ENCODE results near the gene MYH14. TPM values are rescaled to one million over a fixed set of nuclear protein-coding genes. Genes with fewer than 3 reads are reported as not detected.

The MYH14 gene
- polyA plus RNA-seq, 1 of the 3 experiments (the other 2 are of a cell fraction), result 0.02 TPM

GRCh38 chr19:50202386-50202785, 1.0 kb upstream of the MYH14 start:
- Histone ChIP-seq H3K4me1 (ENCODE audit: control insufficient read depth in 1 of 2, insufficient read depth in 2 of 2, low read depth in 1 of 2, low read length in 1 of 2) (no peaks in the 10 kb centered on the region), H3K4me2 (no peak overlapping the region), H3K9me3 (no peaks in the 10 kb centered on the region), H2AFZ (ENCODE audit: low read depth) (no peak overlapping the region), H3F3A (replicated peaks; ENCODE audit: insufficient read depth) (no peaks in the 10 kb centered on the region), H3K36me3 (replicated peaks in 1 of 2; ENCODE audit: control insufficient read depth in 1 of 2, insufficient read depth in 2 of 2, low read length in 1 of 2) (no peaks in the 10 kb centered on the region), H4K20me1 (ENCODE audit: insufficient read depth) (no peaks in the 10 kb centered on the region), H3K4me3 (ENCODE audit: low read depth in 2 of 2, low read length in 1 of 2) (no peak overlapping the region), H3K79me2 (ENCODE audit: insufficient read depth) (no peaks in the 10 kb centered on the region), H3K9me2 (no peaks in the 10 kb centered on the region), H3K27ac (ENCODE audit: low read depth in 2 of 2, low read length in 1 of 2) (no peak overlapping the region), H3K27me3 (ENCODE audit: insufficient read depth) (peaks cover 76% of the 10 kb centered on the region), H3K9ac (no peak overlapping the region)
- ChIA-PET POLR2A (no interaction called here), CTCF (no interaction called here)
- TF ChIP-seq JUND (IDR thresholded peaks at IDR 0.05), result no peak
- TF ChIP-seq TEAD4 (IDR thresholded peaks at IDR 0.05; ENCODE audit: borderline replicate concordance, insufficient read depth), result no peak
- TF ChIP-seq POLR2AphosphoS5 (IDR thresholded peaks at IDR 0.05; ENCODE audit: low read depth, low read length), result no peak
- no peak for TF ChIP-seq RFX5 (IDR thresholded peaks at IDR 0.05; ENCODE audit: low read length)
- TF ChIP-seq, protein P1, sequence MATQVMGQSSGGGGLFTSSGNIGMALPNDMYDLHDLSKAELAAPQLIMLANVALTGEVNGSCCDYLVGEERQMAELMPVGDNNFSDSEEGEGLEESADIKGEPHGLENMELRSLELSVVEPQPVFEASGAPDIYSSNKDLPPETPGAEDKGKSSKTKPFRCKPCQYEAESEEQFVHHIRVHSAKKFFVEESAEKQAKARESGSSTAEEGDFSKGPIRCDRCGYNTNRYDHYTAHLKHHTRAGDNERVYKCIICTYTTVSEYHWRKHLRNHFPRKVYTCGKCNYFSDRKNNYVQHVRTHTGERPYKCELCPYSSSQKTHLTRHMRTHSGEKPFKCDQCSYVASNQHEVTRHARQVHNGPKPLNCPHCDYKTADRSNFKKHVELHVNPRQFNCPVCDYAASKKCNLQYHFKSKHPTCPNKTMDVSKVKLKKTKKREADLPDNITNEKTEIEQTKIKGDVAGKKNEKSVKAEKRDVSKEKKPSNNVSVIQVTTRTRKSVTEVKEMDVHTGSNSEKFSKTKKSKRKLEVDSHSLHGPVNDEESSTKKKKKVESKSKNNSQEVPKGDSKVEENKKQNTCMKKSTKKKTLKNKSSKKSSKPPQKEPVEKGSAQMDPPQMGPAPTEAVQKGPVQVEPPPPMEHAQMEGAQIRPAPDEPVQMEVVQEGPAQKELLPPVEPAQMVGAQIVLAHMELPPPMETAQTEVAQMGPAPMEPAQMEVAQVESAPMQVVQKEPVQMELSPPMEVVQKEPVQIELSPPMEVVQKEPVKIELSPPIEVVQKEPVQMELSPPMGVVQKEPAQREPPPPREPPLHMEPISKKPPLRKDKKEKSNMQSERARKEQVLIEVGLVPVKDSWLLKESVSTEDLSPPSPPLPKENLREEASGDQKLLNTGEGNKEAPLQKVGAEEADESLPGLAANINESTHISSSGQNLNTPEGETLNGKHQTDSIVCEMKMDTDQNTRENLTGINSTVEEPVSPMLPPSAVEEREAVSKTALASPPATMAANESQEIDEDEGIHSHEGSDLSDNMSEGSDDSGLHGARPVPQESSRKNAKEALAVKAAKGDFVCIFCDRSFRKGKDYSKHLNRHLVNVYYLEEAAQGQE (IDR thresholded peaks at IDR 0.05; ENCODE audit: low read depth, low read length), result no peak
- TF ChIP-seq, protein P2, sequence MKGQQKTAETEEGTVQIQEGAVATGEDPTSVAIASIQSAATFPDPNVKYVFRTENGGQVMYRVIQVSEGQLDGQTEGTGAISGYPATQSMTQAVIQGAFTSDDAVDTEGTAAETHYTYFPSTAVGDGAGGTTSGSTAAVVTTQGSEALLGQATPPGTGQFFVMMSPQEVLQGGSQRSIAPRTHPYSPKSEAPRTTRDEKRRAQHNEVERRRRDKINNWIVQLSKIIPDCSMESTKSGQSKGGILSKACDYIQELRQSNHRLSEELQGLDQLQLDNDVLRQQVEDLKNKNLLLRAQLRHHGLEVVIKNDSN (IDR thresholded peaks at IDR 0.05; ENCODE audit: borderline replicate concordance, low read depth), result no peak
- no peak for TF ChIP-seq RCOR1 (IDR thresholded peaks at IDR 0.05; ENCODE audit: low read length)
- no peak for TF ChIP-seq RXRA (IDR thresholded peaks at IDR 0.05; ENCODE audit: borderline replicate concordance, low read depth)
- TF ChIP-seq, protein P3, sequence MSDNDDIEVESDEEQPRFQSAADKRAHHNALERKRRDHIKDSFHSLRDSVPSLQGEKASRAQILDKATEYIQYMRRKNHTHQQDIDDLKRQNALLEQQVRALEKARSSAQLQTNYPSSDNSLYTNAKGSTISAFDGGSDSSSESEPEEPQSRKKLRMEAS (IDR thresholded peaks at IDR 0.05; ENCODE audit: low read depth), result no peak
- TF ChIP-seq EP300 (IDR thresholded peaks at IDR 0.05; ENCODE audit: borderline replicate concordance in 1 of 2, low read depth in 1 of 2, low read length in 1 of 2), result no peak
- no peak for DNase-seq
- 21% methylated on average over 3 of the region's 3 CpGs for WGBS (ENCODE audit: low lambda C conversion rate)

DNA sequence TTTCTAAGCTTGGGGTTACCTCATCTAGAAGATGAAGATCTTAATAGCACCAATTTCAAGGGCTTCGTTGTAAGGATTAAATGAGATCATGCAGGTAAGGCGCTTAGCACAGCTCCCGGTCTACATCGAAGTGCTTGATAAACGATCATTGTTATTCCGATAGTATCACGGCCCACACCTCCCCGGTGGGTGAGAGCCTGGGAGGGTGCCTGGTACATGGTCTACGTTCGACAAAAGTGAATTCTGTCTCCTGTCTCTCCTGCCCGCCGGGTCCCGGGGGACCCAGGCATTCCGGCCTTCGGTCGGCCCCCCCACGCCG, 501 bp upstream of the MYH14 start:
- DNase-seq, result no peak
- TF ChIP-seq TEAD4 (IDR thresholded peaks at IDR 0.05; ENCODE audit: borderline replicate concordance, insufficient read depth), result no peak
- TF ChIP-seq RXRA (IDR thresholded peaks at IDR 0.05; ENCODE audit: borderline replicate concordance, low read depth), result no peak
- TF ChIP-seq, protein P2 (IDR thresholded peaks at IDR 0.05; ENCODE audit: borderline replicate concordance, low read depth), result no peak
- no peak for TF ChIP-seq CTCF (IDR thresholded peaks at IDR 0.05)
- TF ChIP-seq MXI1 (IDR thresholded peaks at IDR 0.05; ENCODE audit: low read depth, low read length), result no peak
- TF ChIP-seq TAF1 (IDR thresholded peaks at IDR 0.05; ENCODE audit: borderline replicate concordance, low read depth, low read length), result no peak
- no peak for TF ChIP-seq EZH2phosphoT487 (IDR thresholded peaks at IDR 0.05; ENCODE audit: borderline replicate concordance, low read depth)
- TF ChIP-seq, protein P3 (IDR thresholded peaks at IDR 0.05; ENCODE audit: low read depth), result no peak
- TF ChIP-seq CHD2 (IDR thresholded peaks at IDR 0.05; ENCODE audit: low read length, partially characterized antibody), result no peak
- no peak for TF ChIP-seq SIN3A (IDR thresholded peaks at IDR 0.05; ENCODE audit: borderline replicate concordance, low read depth, low read length)
- no peak for TF ChIP-seq ZBTB33 (IDR thresholded peaks at IDR 0.05; ENCODE audit: borderline replicate concordance, low read depth)

More for the DNA sequence above, 501 bp upstream of the MYH14 start:
- Histone ChIP-seq H3K36me3 (replicated peaks in 1 of 2; ENCODE audit: control insufficient read depth in 1 of 2, insufficient read depth in 2 of 2, low read length in 1 of 2) (no peaks in the 10 kb centered on the region), H3F3A (replicated peaks; ENCODE audit: insufficient read depth) (no peaks in the 10 kb centered on the region), H3K9me2 (no peaks in the 10 kb centered on the region), H3K9ac (no peak overlapping the region), H3K4me2 (no peak overlapping the region), H4K20me1 (ENCODE audit: insufficient read depth) (no peaks in the 10 kb centered on the region), H3K9me3 (no peaks in the 10 kb centered on the region), H3K27me3 (ENCODE audit: insufficient read depth) (peaks cover 81% of the 10 kb centered on the region), H3K79me2 (ENCODE audit: insufficient read depth) (no peaks in the 10 kb centered on the region), H3K4me1 (ENCODE audit: control insufficient read depth in 1 of 2, insufficient read depth in 2 of 2, low read depth in 1 of 2, low read length in 1 of 2) (no peaks in the 10 kb centered on the region), H3K27ac (ENCODE audit: low read depth in 2 of 2, low read length in 1 of 2) (no peak overlapping the region), H3K4me3 (ENCODE audit: low read depth in 2 of 2, low read length in 1 of 2) (no peak overlapping the region), H2AFZ (ENCODE audit: low read depth) (no peak overlapping the region)
- ChIA-PET CTCF (interaction anchor here (1.4 kb wide), 1 partner anchor 21 kb away, joined by 3 read pairs; no protein-coding TSS in a partner anchor), POLR2A (no interaction called here)
- WGBS (ENCODE audit: low lambda C conversion rate), result 34% methylated on average over 10 of the region's 18 CpGs

All from SK-N-SH (cell line).